Body of pancreas (tissue), 4 donors: ENCODE measurements around the gene EVA1B.

Experiments
- POLR2A ChIP-seq, 3 donors: fragments of 450-650 bp; IDR thresholded peaks; one replicate each; pipeline ENCODE4 v1.6.1; 2016; ENCODE audit warnings: antibody characterized with exemption in 3 of 3, mild to moderate bottlenecking in 2 of 3
- TF ChIP-seq, protein P1 (sequence below), 7 experiments: fragments of 450-650 bp in 4 of 7; fragments of 200-600 bp in 3 of 7; sonication (generic) in 3 of 7; IDR thresholded peaks; one replicate each; pipeline ENCODE4 v1.5.1; 2016 to 2019; ENCODE audit warnings: antibody characterized with exemption in 7 of 7

DNA sequence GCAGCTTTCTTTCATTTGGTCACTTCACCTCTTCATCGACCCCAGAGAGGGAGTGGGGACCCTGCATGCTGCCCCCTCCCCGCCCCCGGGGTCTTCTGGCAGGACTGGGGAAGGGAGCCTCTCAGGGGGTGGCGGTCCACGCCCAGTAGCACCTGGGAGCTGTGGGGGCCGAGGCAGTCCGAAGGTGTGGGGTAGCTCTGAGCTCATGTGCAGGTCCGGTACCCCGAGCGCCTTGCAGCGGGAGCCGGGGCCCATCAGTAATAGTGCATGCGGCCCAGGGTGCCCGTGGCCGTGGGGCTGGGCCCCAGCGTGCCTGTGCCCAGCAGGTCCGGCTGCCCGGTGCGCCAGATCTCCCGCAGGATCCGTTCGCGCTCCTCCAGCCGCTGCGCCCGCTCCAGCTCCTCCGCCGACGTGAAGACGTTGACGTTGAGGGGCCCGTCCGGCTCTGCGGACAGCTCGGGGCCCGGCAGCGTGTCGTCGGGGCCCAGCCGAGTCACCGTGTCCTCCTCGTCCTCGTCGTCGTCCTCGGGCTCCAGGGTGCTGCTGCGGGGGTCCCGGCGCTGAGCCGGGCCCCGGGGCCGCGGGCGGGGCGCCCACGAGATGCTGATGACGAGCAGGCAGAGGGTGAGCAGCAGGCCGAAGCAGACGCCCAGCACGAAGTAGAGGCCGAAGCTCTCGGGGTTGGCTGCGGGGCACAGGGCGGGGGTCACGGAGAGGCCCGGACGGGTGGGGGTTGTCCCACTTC lies 1.2 kb downstream of the EVA1B start:
- TF ChIP-seq, protein P1, sequence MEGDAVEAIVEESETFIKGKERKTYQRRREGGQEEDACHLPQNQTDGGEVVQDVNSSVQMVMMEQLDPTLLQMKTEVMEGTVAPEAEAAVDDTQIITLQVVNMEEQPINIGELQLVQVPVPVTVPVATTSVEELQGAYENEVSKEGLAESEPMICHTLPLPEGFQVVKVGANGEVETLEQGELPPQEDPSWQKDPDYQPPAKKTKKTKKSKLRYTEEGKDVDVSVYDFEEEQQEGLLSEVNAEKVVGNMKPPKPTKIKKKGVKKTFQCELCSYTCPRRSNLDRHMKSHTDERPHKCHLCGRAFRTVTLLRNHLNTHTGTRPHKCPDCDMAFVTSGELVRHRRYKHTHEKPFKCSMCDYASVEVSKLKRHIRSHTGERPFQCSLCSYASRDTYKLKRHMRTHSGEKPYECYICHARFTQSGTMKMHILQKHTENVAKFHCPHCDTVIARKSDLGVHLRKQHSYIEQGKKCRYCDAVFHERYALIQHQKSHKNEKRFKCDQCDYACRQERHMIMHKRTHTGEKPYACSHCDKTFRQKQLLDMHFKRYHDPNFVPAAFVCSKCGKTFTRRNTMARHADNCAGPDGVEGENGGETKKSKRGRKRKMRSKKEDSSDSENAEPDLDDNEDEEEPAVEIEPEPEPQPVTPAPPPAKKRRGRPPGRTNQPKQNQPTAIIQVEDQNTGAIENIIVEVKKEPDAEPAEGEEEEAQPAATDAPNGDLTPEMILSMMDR (IDR thresholded peaks at IDR 0.05) = no peak
- no peak for TF ChIP-seq POLR2A (IDR thresholded peaks at IDR 0.05)
